GDM1 (cell line): ENCODE data around the gene WEE2.

Experiments
- DNase-seq: peaks from one replicate; lab custom pipeline; 2025; lab: John Stamatoyannopoulos, UW

The WEE2 gene

DNA sequence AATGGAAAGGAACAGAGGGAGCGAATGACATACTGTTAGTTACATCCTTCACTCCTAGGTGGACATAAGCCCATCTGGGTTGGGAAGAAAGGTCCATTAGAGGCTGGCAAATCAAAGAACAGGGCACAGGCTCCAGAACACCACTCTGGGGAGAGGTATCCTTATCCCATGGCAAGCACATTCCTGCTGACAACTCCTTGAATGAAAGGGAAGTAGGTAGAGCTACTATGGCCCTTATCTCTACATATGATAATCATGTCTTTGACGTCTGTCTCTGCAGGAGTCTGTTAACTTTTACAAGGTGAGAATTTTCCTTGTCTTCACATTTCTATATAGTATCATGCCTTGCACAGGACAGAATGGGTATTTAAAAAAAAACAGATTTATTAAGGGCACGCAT is 16.6 kb upstream of the WEE2 start:
- DNase-seq, result no peak

DNA sequence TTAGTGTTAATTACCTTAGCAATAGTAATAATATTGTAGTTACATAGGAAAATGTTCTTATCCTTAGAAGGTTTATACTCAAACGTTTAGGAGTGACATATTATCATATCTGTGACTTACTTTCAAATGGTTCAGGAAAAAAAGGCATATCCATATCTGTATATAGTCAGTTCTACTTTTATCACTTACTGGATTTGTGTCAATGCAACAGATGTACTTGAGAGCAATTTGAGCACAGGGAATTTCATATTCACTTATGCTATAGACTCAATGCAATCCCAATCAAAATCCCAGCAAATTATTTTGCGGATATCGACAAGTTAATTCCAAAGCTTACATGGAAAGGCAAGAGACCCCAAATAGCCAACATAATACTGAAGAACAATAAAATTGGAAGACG is 16.2 kb upstream of the WEE2 start:
- no peak for DNase-seq

- DNase-seq, result no peak
Measured at GRCh38 chr7:141693082-141693481, 15.1 kb upstream of the WEE2 start.

DNA sequence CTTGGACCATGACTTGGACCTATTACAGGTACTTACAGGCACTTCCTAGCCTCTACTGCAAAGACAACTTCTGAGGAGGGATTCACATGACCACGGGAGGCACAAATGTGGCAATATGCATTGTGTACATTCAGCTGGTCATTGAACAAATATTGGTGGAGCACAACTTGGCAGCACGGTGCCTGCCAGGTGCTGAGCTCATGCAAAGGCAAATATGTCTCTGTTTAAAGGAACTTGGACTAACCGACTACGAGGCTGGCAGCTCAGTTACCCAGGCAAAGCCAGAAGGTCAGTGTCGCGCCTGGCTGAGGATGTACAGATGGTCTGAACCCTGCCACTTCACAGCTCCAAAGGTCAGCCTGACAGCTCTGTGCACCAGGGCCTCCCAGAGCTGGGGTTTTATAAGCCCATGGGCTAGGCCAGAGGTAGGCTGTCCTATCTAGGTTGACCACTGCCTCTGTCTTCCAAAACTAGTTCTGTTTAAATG is 12.3 kb upstream of the WEE2 start:
- DNase-seq, result no peak

DNA sequence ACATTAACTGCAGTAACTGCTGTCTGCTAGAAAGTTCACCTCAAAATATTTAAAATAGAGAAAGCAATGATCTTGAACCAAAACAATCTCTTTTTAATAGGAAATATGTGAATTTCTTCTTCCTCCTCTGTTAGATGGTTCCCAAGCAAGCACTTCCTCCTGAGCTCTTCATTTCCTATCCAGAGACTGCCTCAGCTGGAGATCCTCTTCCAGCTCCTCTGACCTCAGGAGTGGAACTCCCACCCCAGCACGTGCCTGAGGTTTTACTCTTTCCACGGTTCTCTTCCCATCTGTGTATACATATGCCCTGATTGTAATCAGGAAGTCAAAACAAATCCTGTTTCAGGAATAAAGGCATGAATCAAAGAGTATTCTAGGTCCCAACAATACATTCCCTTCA is 11.8 kb upstream of the WEE2 start:
- DNase-seq, result no peak

- no peak for DNase-seq
Measured at GRCh38 chr7:141697211-141697871, 10.8 kb upstream of the WEE2 start.

DNA sequence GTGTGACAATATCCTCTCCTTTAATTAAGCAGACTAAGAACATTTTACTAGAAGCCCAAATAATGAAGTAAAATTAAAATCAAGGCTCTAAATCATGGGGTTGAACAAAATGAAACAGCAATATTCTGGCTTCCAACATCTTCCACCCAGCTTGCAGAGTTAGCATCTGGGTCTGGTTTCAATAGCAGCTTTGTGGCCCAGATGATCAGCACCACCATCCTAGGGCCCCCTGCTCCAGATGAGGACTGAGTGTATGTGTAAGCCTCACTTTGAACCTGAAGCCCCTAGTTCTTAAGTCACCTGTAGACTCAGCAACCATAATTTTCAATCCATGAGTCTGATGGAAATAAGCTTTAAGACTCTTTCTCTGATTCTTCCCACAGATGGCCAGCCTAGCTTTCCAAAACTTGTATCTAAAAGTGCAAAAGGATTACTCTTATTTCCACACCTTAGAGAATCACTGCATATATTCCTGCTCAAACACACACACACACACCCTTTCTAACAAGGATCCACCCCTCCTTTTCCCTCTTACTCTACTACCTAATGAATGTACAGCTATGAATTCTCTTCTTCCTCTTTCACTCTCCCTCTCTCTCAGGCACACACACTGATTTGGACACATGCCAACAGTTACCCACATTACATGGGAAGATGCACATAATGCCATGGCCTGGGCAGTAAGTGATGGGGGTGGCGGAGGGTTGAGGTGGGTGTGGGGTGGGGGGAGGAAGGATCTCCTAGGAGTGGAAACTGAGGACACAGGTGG is 9.7 kb upstream of the WEE2 start:
- DNase-seq, result no peak

DNA sequence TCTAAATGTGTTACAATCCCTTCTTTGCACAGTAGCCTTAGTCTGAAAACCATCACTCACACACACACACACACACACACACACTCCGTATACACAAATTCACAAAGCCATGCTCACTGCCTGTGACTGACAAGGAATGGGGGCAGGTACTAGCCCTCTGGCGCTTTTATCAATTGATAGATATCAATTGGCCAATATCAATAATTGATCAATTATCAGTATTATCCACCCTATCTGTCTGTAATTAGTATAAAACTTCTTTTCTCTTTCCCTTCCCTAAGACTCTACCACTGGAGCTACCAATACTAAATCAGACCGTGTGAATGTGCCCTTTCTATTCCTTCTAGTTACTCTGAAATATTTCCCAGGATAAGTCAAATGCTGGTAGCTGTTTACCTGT is 8.3 kb upstream of the WEE2 start:
- no peak for DNase-seq

DNA sequence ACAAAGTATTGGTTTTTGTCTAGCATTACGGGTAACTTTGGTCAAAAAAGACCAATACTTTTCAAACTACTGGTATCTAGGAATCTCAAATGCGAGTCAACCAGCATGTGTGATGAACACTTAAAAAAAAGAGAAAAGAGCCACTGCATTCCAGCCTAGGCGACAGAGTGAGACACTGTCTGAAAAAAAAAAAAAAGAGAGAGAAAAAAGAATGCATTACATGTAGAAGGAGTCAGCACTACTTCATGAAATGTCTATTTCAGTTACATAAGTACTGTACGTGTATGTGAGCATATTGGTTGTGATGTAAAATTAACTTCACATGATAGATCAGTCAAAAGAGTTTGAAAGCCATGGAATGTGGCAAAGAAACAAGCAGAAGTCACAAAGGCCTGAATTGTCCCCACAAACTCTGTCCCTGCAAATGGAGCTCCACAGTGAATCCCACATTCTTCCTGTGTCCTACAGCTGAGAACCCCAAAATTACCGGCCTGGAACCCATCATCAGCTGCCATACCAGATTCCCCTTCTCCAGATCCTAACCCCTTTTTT is 7.8 kb upstream of the WEE2 start:
- DNase-seq, result no peak

DNA sequence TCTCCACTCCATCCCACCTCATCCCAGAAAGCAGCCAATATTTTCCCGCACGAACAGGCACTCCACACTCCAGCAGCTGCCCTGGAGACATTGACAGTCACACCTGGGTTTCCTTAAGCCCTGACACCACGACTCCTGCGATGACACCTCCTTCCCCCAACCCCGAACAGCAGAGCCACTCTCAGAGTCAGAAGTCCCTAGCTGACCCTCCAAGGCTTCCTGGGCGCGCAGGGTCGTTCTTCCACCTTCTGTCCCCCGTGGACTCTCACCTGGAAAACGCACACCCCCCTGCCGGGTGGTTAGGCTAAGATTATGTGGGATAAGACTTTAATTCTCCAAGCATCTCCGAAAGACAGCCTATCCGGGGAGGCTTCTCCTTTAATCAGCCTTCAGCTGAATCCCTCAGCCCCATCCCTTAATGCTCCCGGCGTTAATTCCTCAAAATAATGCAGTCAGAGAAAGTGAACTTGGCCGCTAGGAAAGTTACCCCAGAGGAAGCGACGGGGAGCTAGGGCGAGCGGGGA is 7.2 kb upstream of the WEE2 start:
- DNase-seq, result no peak

- DNase-seq, result peak; percentile 26
Measured at GRCh38 chr7:141701489-141702046, 6.6 kb upstream of the WEE2 start.

DNA sequence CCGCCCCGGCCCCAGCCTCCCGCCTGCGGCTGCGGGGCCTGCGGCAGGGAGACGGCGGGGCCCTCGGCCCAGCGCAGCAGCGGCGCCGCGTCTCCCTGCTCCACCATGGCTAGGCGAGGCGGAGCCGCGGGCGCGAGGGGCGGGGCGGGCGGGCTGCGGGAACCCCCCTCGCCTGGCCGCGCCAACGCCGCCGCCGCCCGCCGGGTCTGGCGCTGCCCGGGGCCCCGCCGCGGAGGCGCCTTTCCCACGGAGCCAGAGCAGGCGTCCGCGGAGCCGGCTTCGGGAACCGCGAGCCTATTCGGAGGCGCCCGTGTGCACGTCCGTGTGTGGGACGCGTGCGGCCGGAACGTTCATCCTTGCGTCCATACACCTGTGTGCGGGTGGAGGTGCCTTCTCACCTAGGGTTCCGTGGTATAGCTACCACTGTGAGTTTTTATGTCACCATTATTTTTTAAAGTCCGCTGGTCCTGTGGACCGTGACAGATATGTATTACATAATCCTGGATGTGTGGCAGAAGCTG is 6.0 kb upstream of the WEE2 start, which contains the start of gene DENND11:
TSS of gene DENND11 (minus strand) at position 120 of the 521 bp plus-strand sequence. CDS start at position 107, 13 bp downstream.
- peak; percentile 31 for DNase-seq

DNA sequence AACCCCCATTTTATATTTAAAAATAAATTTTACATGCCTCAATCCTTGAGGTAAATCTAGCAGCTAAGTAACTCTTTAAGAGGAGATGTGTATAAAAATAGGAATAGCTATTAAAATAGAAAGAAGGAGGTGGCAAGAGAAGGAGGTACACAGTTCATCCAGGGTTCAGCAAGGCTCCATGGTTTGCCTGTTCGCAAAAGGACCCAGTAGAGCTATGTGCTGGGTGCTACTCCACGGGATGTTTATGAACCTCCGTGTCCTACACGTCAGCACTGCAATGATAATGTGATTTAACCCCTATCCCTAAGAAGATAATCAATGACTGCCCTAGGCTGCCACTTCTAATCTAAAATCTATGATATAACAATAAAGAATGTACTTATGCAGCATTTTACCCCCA is 5.3 kb upstream of the WEE2 start:
- DNase-seq, result no peak

DNA sequence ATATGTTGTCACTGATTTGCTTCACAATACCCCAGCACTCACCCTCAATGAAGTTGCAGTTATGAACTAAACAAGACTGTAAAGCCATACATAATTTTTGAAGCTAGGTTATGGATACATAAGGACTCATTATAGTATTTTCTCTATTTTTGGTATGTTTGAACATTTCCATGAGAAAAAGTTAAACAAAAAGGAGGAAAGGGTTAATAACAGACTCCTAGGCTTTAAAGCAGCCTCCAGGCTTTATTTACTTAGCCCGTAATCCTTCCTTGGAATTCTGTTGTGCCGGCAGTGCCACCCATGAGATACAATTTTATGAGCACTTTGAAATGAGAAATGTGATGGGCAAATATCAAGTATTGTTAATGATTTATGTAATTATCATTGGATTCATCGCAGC is 4.0 kb upstream of the WEE2 start:
- DNase-seq, result no peak

- DNase-seq, result no peak
Measured at GRCh38 chr7:141704741-141705140, 3.4 kb upstream of the WEE2 start.

DNA sequence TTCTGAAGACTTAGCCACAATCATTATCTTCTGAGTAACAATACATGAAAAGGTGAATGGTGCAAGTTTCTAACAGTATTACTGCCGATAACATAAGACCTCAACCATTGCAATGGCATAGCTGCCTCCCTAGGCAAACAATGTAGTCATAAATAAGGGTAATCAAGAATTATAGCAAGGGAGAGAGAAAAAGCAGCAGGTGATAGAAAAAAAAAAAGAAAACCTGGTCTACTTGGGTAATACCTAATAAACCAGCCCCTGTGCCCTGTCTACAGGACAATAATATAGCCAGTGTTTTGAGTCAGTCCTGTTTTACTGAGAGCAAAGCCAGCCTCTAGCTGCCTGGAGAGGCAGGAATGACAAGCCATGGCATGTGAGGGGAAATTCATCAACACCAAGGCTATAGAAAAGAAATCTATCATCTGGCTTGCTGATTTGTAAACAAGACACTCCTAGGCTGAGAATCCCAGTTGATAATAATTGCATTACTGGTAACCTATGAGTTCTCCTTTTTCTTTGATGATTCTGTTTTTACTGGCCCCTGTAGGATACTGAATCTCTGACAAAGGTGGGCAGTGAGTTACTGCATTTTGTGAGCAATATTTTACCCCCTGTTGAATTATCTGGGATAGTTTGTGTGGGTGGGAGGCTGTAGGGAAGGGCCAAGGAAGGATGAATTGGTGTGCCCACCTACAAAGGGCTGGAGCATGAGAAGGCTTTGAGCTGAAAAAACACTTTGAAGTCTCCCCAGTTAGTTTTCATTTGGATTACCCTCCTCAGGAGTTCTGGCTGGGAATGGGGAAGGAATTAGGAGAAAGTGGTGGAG is 1.7 kb upstream of the WEE2 start:
- DNase-seq, result no peak

DNA sequence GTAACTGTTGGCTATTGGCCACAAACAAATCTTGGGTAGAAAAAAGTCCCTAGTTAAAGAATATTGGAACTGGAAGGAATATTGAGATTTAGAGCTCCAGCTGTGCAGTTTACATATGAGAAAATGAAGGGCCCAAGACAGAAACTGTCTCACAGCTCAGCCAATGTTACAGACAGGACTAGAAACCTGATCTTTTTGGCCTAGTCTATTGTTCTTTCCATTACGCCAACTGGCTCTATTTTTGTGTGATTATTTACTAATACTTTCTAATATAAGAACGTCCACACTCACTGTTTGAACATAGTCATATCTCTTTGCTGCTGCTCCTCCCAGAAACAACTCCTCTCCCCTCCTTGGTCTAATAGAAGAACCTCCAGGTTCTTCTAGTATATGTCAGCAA is 1.2 kb downstream of the WEE2 start:
- no peak for DNase-seq

GRCh38 chr7:141709749-141710148 is 1.6 kb downstream of the WEE2 start:
- DNase-seq, result no peak

GRCh38 chr7:141710301-141710700 is 2.1 kb downstream of the WEE2 start:
- no peak for DNase-seq

GRCh38 chr7:141712603-141713255 is 4.6 kb downstream of the WEE2 start:
- DNase-seq, result no peak

GRCh38 chr7:141713890-141714289 is 5.7 kb downstream of the WEE2 start:
- DNase-seq, result no peak
